Measurements from ENCODE around the gene RHOBTB3.
"Not testable (repeated sequence)": the region's sequence is repeated elsewhere in the genome, so short reads cannot be mapped to it uniquely, and the experiment has no call there.

Gene RHOBTB3

GRCh38 chr5:95730730-95731570, at the start of gene RHOBTB3:
Gene RHOBTB3, plus strand, starts transcription at chr5:95731336. Its CDS starts 347 bp downstream, at chr5:95731683.
- DNase-seq: no peak

- DNase-seq: no peak
These were observed 48.2 kb upstream of the RHOBTB3 start, which contains the start of gene SPATA9 for GRCh38 chr5:95682891-95683290. Gene SPATA9, minus strand, starts transcription at chr5:95682991. Its CDS starts 137 bp downstream, at chr5:95682854.

- DNase-seq: no peak
These were observed 46.8 kb upstream of the RHOBTB3 start for GRCh38 chr5:95684361-95684760.

GRCh38 chr5:95686651-95687050, 44.5 kb upstream of the RHOBTB3 start:
- no peak for DNase-seq

- DNase-seq: no peak
These were observed 41.5 kb upstream of the RHOBTB3 start for GRCh38 chr5:95689680-95690079.

- DNase-seq: no peak
These were observed 40.8 kb upstream of the RHOBTB3 start for GRCh38 chr5:95690333-95690732.

- DNase-seq: no peak
These were observed 33.1 kb upstream of the RHOBTB3 start for GRCh38 chr5:95697781-95698681.

- no peak for DNase-seq
These were observed 31.8 kb upstream of the RHOBTB3 start for GRCh38 chr5:95699337-95699736.

- no peak for DNase-seq
These were observed 30.1 kb upstream of the RHOBTB3 start for GRCh38 chr5:95701074-95701473.

GRCh38 chr5:95704150-95704549, 27.0 kb upstream of the RHOBTB3 start:
- no peak for DNase-seq

- not testable (repeated sequence) for DNase-seq
These were observed 24.9 kb upstream of the RHOBTB3 start for GRCh38 chr5:95706196-95706595.

- DNase-seq: no peak
These were observed 24.1 kb upstream of the RHOBTB3 start for GRCh38 chr5:95707055-95707454.

- DNase-seq: not testable (repeated sequence)
These were observed 23.5 kb upstream of the RHOBTB3 start for GRCh38 chr5:95707534-95708188.

- no peak for DNase-seq
These were observed 22.3 kb upstream of the RHOBTB3 start for GRCh38 chr5:95708876-95709275.

- DNase-seq: no peak
These were observed 21.0 kb upstream of the RHOBTB3 start for GRCh38 chr5:95709967-95710650.

- DNase-seq: not testable (repeated sequence)
These were observed 20.3 kb upstream of the RHOBTB3 start for GRCh38 chr5:95710651-95711500.

GRCh38 chr5:95711501-95712346, 19.4 kb upstream of the RHOBTB3 start:
- DNase-seq: no peak

GRCh38 chr5:95712347-95712958, 18.7 kb upstream of the RHOBTB3 start:
- no peak for DNase-seq

- not testable (repeated sequence) for DNase-seq
These were observed 17.9 kb upstream of the RHOBTB3 start for GRCh38 chr5:95713246-95713645.

All from activated CD4-positive, CD25-positive, alpha-beta regulatory T cell (primary cell).